Fibroblast of skin of left biceps (primary cell): Measurements from ENCODE around the gene C1orf105.
"Not testable (repeated sequence)": the region's sequence is repeated elsewhere in the genome, so short reads cannot be mapped to it uniquely, and the experiment has no call there.

Experiments
- DNase-seq, 2 experiments: peaks; one replicate each; pipeline ENCODE4 v3.0.0-alpha.2; 2013; ENCODE audit warnings: low read depth in 2 of 2

C1orf105 gene

GRCh38 chr1:172420385-172420784, at the start of gene C1orf105:
C1orf105 (plus strand) TSS chr1:172420685; CDS start chr1:172420886, 201 bp downstream.
- DNase-seq, result no peak

GRCh38 chr1:172371646-172372045, 48.8 kb upstream of the C1orf105 start:
- not testable (repeated sequence) for DNase-seq

GRCh38 chr1:172373864-172374263, 46.6 kb upstream of the C1orf105 start:
- no peak for DNase-seq

- DNase-seq, result no peak
Observed at GRCh38 chr1:172375211-172375631, 45.3 kb upstream of the C1orf105 start.

GRCh38 chr1:172376431-172376830, 44.1 kb upstream of the C1orf105 start:
- no peak for DNase-seq

GRCh38 chr1:172377565-172377964, 42.9 kb upstream of the C1orf105 start:
- no peak for DNase-seq

GRCh38 chr1:172378109-172378760, 42.2 kb upstream of the C1orf105 start:
- no peak for DNase-seq

GRCh38 chr1:172380441-172381244, 39.8 kb upstream of the C1orf105 start:
- no peak for DNase-seq

GRCh38 chr1:172381946-172382345, 38.5 kb upstream of the C1orf105 start:
- no peak for DNase-seq

- no peak for DNase-seq
Observed at GRCh38 chr1:172382406-172382805, 38.1 kb upstream of the C1orf105 start.

GRCh38 chr1:172382990-172383389, 37.5 kb upstream of the C1orf105 start:
- DNase-seq, result no peak

- peak in 1 of 2 experiments; percentile 60 for DNase-seq
Observed at GRCh38 chr1:172383536-172383935, 36.9 kb upstream of the C1orf105 start.

GRCh38 chr1:172384656-172385055, 35.8 kb upstream of the C1orf105 start:
- no peak for DNase-seq

GRCh38 chr1:172386046-172386445, 34.4 kb upstream of the C1orf105 start:
- no peak for DNase-seq

GRCh38 chr1:172388490-172388889, 32.0 kb upstream of the C1orf105 start:
- no peak for DNase-seq

- no peak for DNase-seq
Observed at GRCh38 chr1:172390301-172390682, 30.2 kb upstream of the C1orf105 start.

GRCh38 chr1:172390683-172391551, 29.6 kb upstream of the C1orf105 start:
- DNase-seq, result no peak

GRCh38 chr1:172391976-172392375, 28.5 kb upstream of the C1orf105 start:
- DNase-seq, result no peak

- DNase-seq, result no peak
Observed at GRCh38 chr1:172393354-172393753, 27.1 kb upstream of the C1orf105 start.

GRCh38 chr1:172394141-172394751, 26.2 kb upstream of the C1orf105 start:
- no peak for DNase-seq

GRCh38 chr1:172394811-172395210, 25.7 kb upstream of the C1orf105 start:
- no peak for DNase-seq

GRCh38 chr1:172395576-172395975, 24.9 kb upstream of the C1orf105 start:
- no peak for DNase-seq
